GM12878 (cell line): ENCODE measurements around the gene BICD1. TPM values are rescaled to one million over a fixed set of nuclear protein-coding genes. Genes with fewer than 3 reads are reported as not detected.
A peak's percentile ranks its signal among the peaks of the same experiment; 100 is the strongest.

Source experiments
- ATAC-seq: fragments of 200-7000 bp; cut with Tn5 transposase; 3 replicates; pipeline ENCODE4 v1.9.1; 2020; ENCODE audit warnings: mild to moderate bottlenecking, moderate library complexity
- BruUV-seq: library from RNA; stranded (reverse); fragments of 400-500 nt; replicated peaks from 2 replicates; lab custom pipeline; 2021; lab: Mats Ljungman, UMichigan
- CTCF ChIA-PET: fragments of 300-600 bp; sonication (Branson Sonifier 250); formaldehyde crosslinking; extraction: SDS; loops from one replicate; lab custom pipeline; 2021; ENCODE audit warnings: inconsistent platforms; lab: Yijun Ruan, JAX
- POLR2A ChIA-PET: fragments of 350-600 bp; formaldehyde crosslinking; extraction: SDS; loops from one replicate; lab custom pipeline; 2021; ENCODE audit warnings: inconsistent platforms; lab: Charles Lee
- RAD21 ChIA-PET: fragments of 300-600 bp; sonication (Branson Sonifier 250); formaldehyde crosslinking; loops from one replicate; lab custom pipeline; 2023; ENCODE audit warnings: antibody characterized with exemption; ENCODE audit not compliant: unreplicated experiment; lab: Charles Lee
- SMC1A ChIA-PET: fragments of 300-600 bp; sonication (Branson Sonifier 250); formaldehyde crosslinking; loops from one replicate; lab custom pipeline; 2023; ENCODE audit not compliant: unreplicated experiment, uncharacterized antibody; lab: Charles Lee
- DNase-seq: peaks from one replicate; pipeline ENCODE4 v3.0.0-alpha.2; 2011; ENCODE audit warnings: low read depth, low spot score
- FAIRE-seq: peaks from 3 replicates; lab custom pipeline; 2011; peaks lifted over from hg19 to GRCh38; lab: Jason Lieb, UNC
- H2AFZ ChIP-seq: 2 replicates; pipeline ENCODE4 v1.6.0; 2011; ENCODE audit warnings: low read depth, low read length, control low read depth; ENCODE audit not compliant: control insufficient read depth
- H3K27ac ChIP-seq: 2 replicates; pipeline ENCODE4 v1.5.1; 2011; ENCODE audit warnings: control low read depth; ENCODE audit not compliant: control insufficient read depth, insufficient read depth
- H3K27me3 ChIP-seq, 2 experiments: replicated peaks in 1 of 2; 2 replicates each; pipeline versions ENCODE4 v1.6.0 to v1.6.1; 2011; ENCODE audit warnings: low read length in 1 of 2; ENCODE audit not compliant: control insufficient read depth in 2 of 2, insufficient read depth in 2 of 2
- H3K36me3 ChIP-seq, 2 experiments: 2 replicates each; pipeline ENCODE4 v1.5.1; 2011; ENCODE audit warnings: low read length in 1 of 2; ENCODE audit not compliant: control insufficient read depth in 2 of 2, insufficient read depth in 2 of 2
- H3K4me1 ChIP-seq: 2 replicates; pipeline ENCODE4 v1.6.1; 2011; ENCODE audit warnings: mild to moderate bottlenecking, low read length, moderate library complexity, mixed read lengths; ENCODE audit not compliant: control insufficient read depth, insufficient read depth
- H3K4me2 ChIP-seq: 2 replicates; pipeline ENCODE4 v1.6.0; 2011; ENCODE audit warnings: control low read depth; ENCODE audit not compliant: control insufficient read depth, insufficient read depth
- H3K4me3 ChIP-seq: fragments of 200-600 bp; sonication (generic); 2 replicates; pipeline ENCODE4 v1.5.1; 2016
- H3K79me2 ChIP-seq: 2 replicates; pipeline ENCODE4 v1.6.0; 2011; ENCODE audit warnings: low read length; ENCODE audit not compliant: control insufficient read depth, insufficient read depth
- H3K9ac ChIP-seq: 2 replicates; pipeline ENCODE4 v1.8.0; 2011; ENCODE audit warnings: low read length, control low read depth, mixed read lengths; ENCODE audit not compliant: control insufficient read depth, insufficient read depth
- H3K9me3 ChIP-seq: replicated peaks from 3 replicates; pipeline ENCODE4 v1.5.1; 2011; ENCODE audit warnings: mild to moderate bottlenecking, low read length; ENCODE audit not compliant: control insufficient read depth, insufficient read depth
- H4K20me1 ChIP-seq: 2 replicates; pipeline ENCODE4 v1.6.0; 2011; ENCODE audit not compliant: control insufficient read depth, insufficient read depth
- BCL3 ChIP-seq: IDR thresholded peaks from 2 replicates; pipeline ENCODE4 v1.6.1; 2011; ENCODE audit warnings: borderline replicate concordance, low read depth, mild to moderate bottlenecking, moderate library complexity, low read length; ENCODE audit not compliant: insufficient read depth, poor library complexity, severe bottlenecking
- CHD4 ChIP-seq: fragments of 200-600 bp; sonication (generic); IDR thresholded peaks from 2 replicates; pipeline ENCODE4 v1.6.1; 2016; ENCODE audit warnings: mild to moderate bottlenecking
- EED ChIP-seq: sonication (generic); IDR thresholded peaks from 2 replicates; pipeline ENCODE4 v1.6.1; 2016; ENCODE audit warnings: antibody characterized with exemption, low read depth
- EP300 ChIP-seq, 2 experiments: fragments of 150-350 bp in 1 of 2; IDR thresholded peaks; 2 replicates each; pipeline ENCODE4 v1.6.1; 2011 to 2012; ENCODE audit warnings: low read depth in 2 of 2, low read length in 2 of 2, borderline replicate concordance in 1 of 2, improper control_type of control experiment in 1 of 2, inconsistent platforms in 1 of 2; ENCODE audit not compliant: control insufficient read depth in 1 of 2
- EZH2 ChIP-seq: IDR thresholded peaks from 2 replicates; pipeline ENCODE4 v1.6.1; 2012; ENCODE audit warnings: low read depth, mild to moderate bottlenecking, control low read depth, inconsistent platforms, low read length, borderline replicate concordance; ENCODE audit not compliant: control insufficient read depth
- FOS ChIP-seq: IDR thresholded peaks from 3 replicates; pipeline ENCODE4 v1.6.1; 2011; ENCODE audit warnings: borderline replicate concordance; ENCODE audit not compliant: insufficient read length; ENCODE audit errors: extremely low read depth
- NR2C2 ChIP-seq: IDR thresholded peaks from 2 replicates; pipeline ENCODE4 v1.6.1; 2011; ENCODE audit warnings: borderline replicate concordance, low read depth; ENCODE audit not compliant: control insufficient read depth, insufficient read length
- SREBF2 ChIP-seq: IDR thresholded peaks from 2 replicates; pipeline ENCODE4 v1.6.1; 2012; ENCODE audit warnings: mild to moderate bottlenecking, low read length
- TBL1XR1 ChIP-seq: IDR thresholded peaks from 2 replicates; pipeline ENCODE4 v1.6.1; 2012; ENCODE audit warnings: low read depth, low read length, improper control_type of control experiment
- ZBTB11 ChIP-seq: fragments of 450-650 bp; formaldehyde crosslinking; IDR thresholded peaks from 2 replicates; pipeline ENCODE4 v1.5.0; 2022; ENCODE audit warnings: mild to moderate bottlenecking, missing genetic modification characterization
- ZBTB4 ChIP-seq: fragments of 450-650 bp; formaldehyde crosslinking; IDR thresholded peaks from 2 replicates; pipeline ENCODE4 v1.4.0; 2022; ENCODE audit warnings: mild to moderate bottlenecking, moderate library complexity
- WGBS: methylation state at CpG from one replicate; pipeline ENCODE4 v1.1.6; 2016; ENCODE audit warnings: low lambda C conversion rate; ENCODE audit not compliant: insufficient replicate concordance, insufficient coverage; ENCODE audit errors: missing lambda C conversion rate; 5-methylcytosine and 5-hydroxymethylcytosine counted together
- in situ Hi-C: fragments of 300-500 bp; cut with MboI; formaldehyde crosslinking; loops from 9 replicates; pipeline ENCODE4 v1.14.3; 2018; ENCODE audit warnings: mixed read lengths
- intact Hi-C: fragments of 100-400 bp; cut with micrococcal nuclease; formaldehyde crosslinking; loops from one replicate; pipeline ENCODE4 v1.14.2; 2022; ENCODE audit not compliant: unreplicated experiment
- polyA plus RNA-seq, 11 experiments: library from polyadenylated mRNA; depleted of rRNA in 4 of 11; unstranded in 6 of 11; stranded (reverse) in 5 of 11; fragments of >200 nt; fragmentation: Nextera tagmentation in 4 of 11; fragmentation: Illumina TruSeq in 1 of 11; extraction: Ambion mirVana in 4 of 11; extraction: Trizol in 1 of 11; gene quantifications; 1 replicate in 1 of 11; 2 replicates in 10 of 11; pipeline versions ENCODE4 v1.2.1 to v1.2.3, GENCODE V29; 2011 to 2016; ENCODE audit warnings: inconsistent platforms in 2 of 11, missing spikeins in 2 of 11, low read depth in 1 of 11
- total RNA-seq, 4 experiments: library from RNA; depleted of rRNA in 3 of 4; stranded (reverse); fragments of >200 nt in 3 of 4; fragmentation: Illumina TruSeq in 1 of 4; extraction: Trizol in 1 of 4; gene quantifications; 2 replicates each; pipeline versions ENCODE4 v1.2.1 to v1.2.3, GENCODE V29; 2013 to 2021

BICD1 gene
- total and polyA plus RNA-seq, 10 of the 15 experiments (the other 5 are each of a cell fraction or from before 2014, with no cell fraction given) = 4.7 to 32.5 (median 14.4) TPM

GRCh38 chr12:32146074-32146873, 39.6 kb downstream of the BICD1 start (continued):
- peak; percentile 26 for TF ChIP-seq BCL3
- TF ChIP-seq FOS = no peak
- peak in 1 of 2 experiments; percentile 55; a peak in 1 of 4 replicates for TF ChIP-seq EP300 (IDR thresholded peaks at IDR 0.05; ENCODE audit: borderline replicate concordance in 1 of 2, control insufficient read depth in 1 of 2, low read depth in 2 of 2, low read length in 2 of 2)
- TF ChIP-seq SREBF2 = no peak
- no peak for TF ChIP-seq CHD4
- peak; percentile 44; the same call in 1 of the 2 replicates for TF ChIP-seq EED

GRCh38 chr12:32148372-32148771, 41.7 kb downstream of the BICD1 start:
- FAIRE-seq (no peak), ATAC-seq (no peak), DNase-seq (no peak)
- Histone ChIP-seq H3K9me3 (no peaks in the 10 kb centered on the region; the same call in 2 of the 3 replicates), H3K4me1 (peaks cover 18% of the 10 kb centered on the region; the same call in 1 of the 2 replicates), H3K27me3 (no peaks in the 10 kb centered on the region), H3K27ac (no peak overlapping the region), H3K4me3 (no peak overlapping the region), H3K79me2 (peaks cover 2% of the 10 kb centered on the region), H2AFZ (no peak overlapping the region), H3K36me3 (peaks cover 0 to 4% of the 10 kb centered on the region in 2 experiments; a peak in 1 of 4 replicates), H4K20me1 (no peaks in the 10 kb centered on the region), H3K4me2 (no peak overlapping the region), H3K9ac (no peak overlapping the region)
- SMC1A ChIA-PET = interaction anchor here (1.0 kb wide), 1 partner anchor 104 kb away, joined by 5 read pairs; no protein-coding TSS in a partner anchor
- in situ Hi-C loops (no loop called here), intact Hi-C loops (no loop called here)
- CTCF ChIA-PET = interaction anchor here (0.5 kb wide), 1 partner anchor 475 kb away, joined by 4 read pairs; no protein-coding TSS in a partner anchor
- WGBS = 99% methylated on average over 4 of the region's 4 CpGs
- no peak for TF ChIP-seq TBL1XR1
- no peak for TF ChIP-seq EZH2
- no peak for TF ChIP-seq ZBTB11 (CRISPR knock-in tag)
- no peak for TF ChIP-seq ZBTB4
- no peak for TF ChIP-seq NR2C2
- RAD21 ChIA-PET = no interaction called here
- no TSS peak for BruUV-seq
- POLR2A ChIA-PET = no interaction called here
